CD4-positive, alpha-beta T cell (primary cell): ENCODE measurements around the gene PLP1. TPM values are rescaled to one million over a fixed set of nuclear protein-coding genes. Genes with fewer than 3 reads are reported as not detected.
"Not testable (repeated sequence)": the region's sequence is repeated elsewhere in the genome, so short reads cannot be mapped to it uniquely, and the experiment has no call there.

ENCODE experiments used
- ATAC-seq: fragments of 200-7000 bp; cut with Tn5 transposase; one replicate; pipeline ENCODE4 v1.10.0; 2022; ENCODE audit warnings: mild to moderate bottlenecking; ENCODE audit not compliant: poor library complexity
- CTCF ChIA-PET: fragments of 350-600 bp; sonication (Branson Sonifier 250); formaldehyde crosslinking; loops from one replicate; lab custom pipeline; 2021; ENCODE audit warnings: antibody characterized with exemption, inconsistent platforms; lab: Charles Lee
- POLR2A ChIA-PET: fragments of 350-600 bp; sonication (Branson Sonifier 250); formaldehyde crosslinking; loops from one replicate; lab custom pipeline; 2021; ENCODE audit warnings: antibody characterized with exemption, inconsistent platforms; lab: Charles Lee
- DNase-seq, 14 experiments: peaks; one replicate each; pipeline ENCODE4 v3.0.0-alpha.2; 2013 to 2020; ENCODE audit warnings: mixed read lengths in 2 of 14
- H3K27ac ChIP-seq, 2 donors: one replicate each; pipeline versions ENCODE4 v1.5.1 to v1.7.0; 2013; ENCODE audit warnings: low read length in 2 of 2, low read depth in 1 of 2, mild to moderate bottlenecking in 1 of 2
- H3K27me3 ChIP-seq, 2 experiments: 1 replicate in 1 of 2; 2 replicates in 1 of 2; pipeline versions ENCODE4 v1.6.1 to v1.7.0; 2013; ENCODE audit warnings: low read length in 2 of 2, control low read depth in 1 of 2, mild to moderate bottlenecking in 1 of 2, moderate library complexity in 1 of 2; ENCODE audit not compliant: insufficient read depth in 2 of 2, control insufficient read depth in 1 of 2
- H3K36me3 ChIP-seq: one replicate; pipeline ENCODE4 v1.6.1; 2013; ENCODE audit warnings: low read length, control low read depth; ENCODE audit not compliant: insufficient read depth
- H3K4me1 ChIP-seq: one replicate; pipeline ENCODE4 v1.6.1; 2013; ENCODE audit warnings: low read length, control low read depth; ENCODE audit not compliant: insufficient read depth
- H3K4me3 ChIP-seq: one replicate; pipeline ENCODE4 v1.5.1; 2013; ENCODE audit warnings: mild to moderate bottlenecking, low read length, moderate library complexity
- H3K9me3 ChIP-seq, 2 experiments: 1 replicate in 1 of 2; 2 replicates in 1 of 2; pipeline versions ENCODE4 v1.6.1 to v1.7.0; 2013; ENCODE audit warnings: low read length in 2 of 2, mild to moderate bottlenecking in 2 of 2, control low read depth in 1 of 2, moderate library complexity in 1 of 2; ENCODE audit not compliant: control insufficient read depth in 1 of 2, insufficient read depth in 1 of 2
- H3K27ac Mint-ChIP-seq: one replicate; pipeline ENCODE4 v1.8.0; 2020; ENCODE audit warnings: mixed read lengths
- H3K27me3 Mint-ChIP-seq: one replicate; pipeline ENCODE4 v1.8.0; 2021; ENCODE audit warnings: mixed read lengths
- H3K36me3 Mint-ChIP-seq: one replicate; pipeline ENCODE4 v1.8.0; 2021; ENCODE audit warnings: low read depth, mixed read lengths
- H3K4me1 Mint-ChIP-seq: one replicate; pipeline ENCODE4 v1.8.0; 2021; ENCODE audit warnings: low read depth, mixed read lengths
- H3K4me3 Mint-ChIP-seq: one replicate; pipeline ENCODE4 v1.8.0; 2020; ENCODE audit warnings: mild to moderate bottlenecking, mixed read lengths
- H3K9me3 Mint-ChIP-seq: one replicate; pipeline ENCODE4 v1.8.0; 2020; ENCODE audit warnings: mixed read lengths
- intact Hi-C, 2 experiments: fragments of 100-400 bp; cut with DNase I in 1 of 2; cut with micrococcal nuclease in 1 of 2; formaldehyde crosslinking; loops; one replicate each; pipeline versions ENCODE4 v1.15.1 to v1.9.0; 2023 to 2025; cut with DNase I, micrococcal nuclease
- total RNA-seq, 174 experiments: library from RNA in 2 of 174; stranded (reverse) in 2 of 174; gene quantifications; one replicate each; pipeline ENCODE4 v1.2.3 and lab custom pipeline; 2021 to 2026
- TF ChIP-seq, protein P1 (sequence below): fragments of 200-600 bp; IDR thresholded peaks from one replicate; pipeline ENCODE4 v1.8.0; 2022; ENCODE audit warnings: antibody characterized with exemption, mild to moderate bottlenecking

Gene PLP1
- total RNA-seq, 2 experiments from 2014 or later = not detected

DNA sequence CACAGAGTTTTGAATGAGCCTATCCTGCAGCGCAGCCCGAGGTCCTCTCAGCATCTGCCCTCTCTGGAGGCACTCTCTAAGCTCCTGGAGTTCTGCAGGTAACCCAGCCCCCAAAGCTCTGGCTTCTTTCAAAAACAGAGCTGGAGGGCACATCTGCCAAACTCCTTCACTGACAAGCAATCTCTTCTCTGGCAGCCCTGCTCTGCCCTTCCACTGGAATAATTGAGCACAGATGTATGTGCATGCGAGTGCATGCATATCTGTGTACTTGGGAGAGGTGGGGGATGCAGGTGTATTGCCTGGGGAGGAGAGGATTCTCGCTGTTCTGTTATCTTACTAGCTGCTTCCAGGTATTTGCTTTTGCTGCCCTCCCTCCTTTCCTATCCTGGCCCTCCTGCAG, 22.2 kb upstream of the PLP1 start:
- H3K9me3 ChIP-seq = no peaks in the 10 kb centered on the region
- DNase-seq (no peak), ATAC-seq (no peak)
- no peaks in the 10 kb centered on the region for H3K36me3 Mint-ChIP-seq
- H3K36me3 ChIP-seq = no peaks in the 10 kb centered on the region
- no peak overlapping the region for H3K4me3 Mint-ChIP-seq
- H3K27ac Mint-ChIP-seq = no peak overlapping the region
- H3K27ac ChIP-seq = no peak overlapping the region
- H3K27me3 Mint-ChIP-seq = no peaks in the 10 kb centered on the region
- H3K9me3 Mint-ChIP-seq = peaks cover 3% of the 10 kb centered on the region
- TF ChIP-seq, protein P1, sequence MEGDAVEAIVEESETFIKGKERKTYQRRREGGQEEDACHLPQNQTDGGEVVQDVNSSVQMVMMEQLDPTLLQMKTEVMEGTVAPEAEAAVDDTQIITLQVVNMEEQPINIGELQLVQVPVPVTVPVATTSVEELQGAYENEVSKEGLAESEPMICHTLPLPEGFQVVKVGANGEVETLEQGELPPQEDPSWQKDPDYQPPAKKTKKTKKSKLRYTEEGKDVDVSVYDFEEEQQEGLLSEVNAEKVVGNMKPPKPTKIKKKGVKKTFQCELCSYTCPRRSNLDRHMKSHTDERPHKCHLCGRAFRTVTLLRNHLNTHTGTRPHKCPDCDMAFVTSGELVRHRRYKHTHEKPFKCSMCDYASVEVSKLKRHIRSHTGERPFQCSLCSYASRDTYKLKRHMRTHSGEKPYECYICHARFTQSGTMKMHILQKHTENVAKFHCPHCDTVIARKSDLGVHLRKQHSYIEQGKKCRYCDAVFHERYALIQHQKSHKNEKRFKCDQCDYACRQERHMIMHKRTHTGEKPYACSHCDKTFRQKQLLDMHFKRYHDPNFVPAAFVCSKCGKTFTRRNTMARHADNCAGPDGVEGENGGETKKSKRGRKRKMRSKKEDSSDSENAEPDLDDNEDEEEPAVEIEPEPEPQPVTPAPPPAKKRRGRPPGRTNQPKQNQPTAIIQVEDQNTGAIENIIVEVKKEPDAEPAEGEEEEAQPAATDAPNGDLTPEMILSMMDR = no peak
- no peaks in the 10 kb centered on the region for H3K4me1 Mint-ChIP-seq
- no peaks in the 10 kb centered on the region for H3K27me3 ChIP-seq
- H3K4me1 ChIP-seq = no peaks in the 10 kb centered on the region
- ChIA-PET POLR2A (no interaction called here), CTCF (no interaction called here)
- intact Hi-C loops = no loop called here
- H3K4me3 ChIP-seq = no peak overlapping the region

DNA sequence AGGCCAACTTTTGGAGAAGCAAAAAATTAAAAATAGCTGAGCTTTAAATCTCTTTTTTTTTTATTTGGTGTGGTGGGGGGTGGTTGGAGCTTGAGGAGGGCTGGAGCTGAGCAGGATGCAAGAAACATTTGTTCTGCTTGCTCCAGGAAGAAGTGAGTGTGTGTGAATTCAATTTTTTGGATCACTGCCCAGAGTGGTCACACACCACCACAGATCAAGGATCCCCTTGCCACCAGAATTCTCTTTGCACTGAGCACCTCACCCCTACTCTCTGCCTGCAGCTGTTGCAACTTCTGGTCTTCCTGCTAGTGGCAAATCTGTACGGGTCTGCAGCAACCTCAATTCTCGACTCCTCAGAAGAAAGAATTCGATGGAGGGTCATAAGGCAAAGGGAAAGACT, 19.9 kb upstream of the PLP1 start:
- Histone ChIP-seq H3K4me1 (no peaks in the 10 kb centered on the region), H3K27me3 (no peaks in the 10 kb centered on the region), H3K4me3 (no peak overlapping the region), H3K36me3 (no peaks in the 10 kb centered on the region), H3K9me3 (no peaks in the 10 kb centered on the region), H3K27ac (no peak overlapping the region)
- H3K4me3 Mint-ChIP-seq = no peak overlapping the region
- no peaks in the 10 kb centered on the region for H3K36me3 Mint-ChIP-seq
- peaks cover 3% of the 10 kb centered on the region for H3K9me3 Mint-ChIP-seq
- CTCF ChIA-PET = no interaction called here
- no peak for ATAC-seq
- intact Hi-C loops = no loop called here
- POLR2A ChIA-PET = no interaction called here
- no peak overlapping the region for H3K27ac Mint-ChIP-seq
- no peaks in the 10 kb centered on the region for H3K27me3 Mint-ChIP-seq
- no peaks in the 10 kb centered on the region for H3K4me1 Mint-ChIP-seq
- DNase-seq = no peak
- TF ChIP-seq, protein P1 = no peak

DNA sequence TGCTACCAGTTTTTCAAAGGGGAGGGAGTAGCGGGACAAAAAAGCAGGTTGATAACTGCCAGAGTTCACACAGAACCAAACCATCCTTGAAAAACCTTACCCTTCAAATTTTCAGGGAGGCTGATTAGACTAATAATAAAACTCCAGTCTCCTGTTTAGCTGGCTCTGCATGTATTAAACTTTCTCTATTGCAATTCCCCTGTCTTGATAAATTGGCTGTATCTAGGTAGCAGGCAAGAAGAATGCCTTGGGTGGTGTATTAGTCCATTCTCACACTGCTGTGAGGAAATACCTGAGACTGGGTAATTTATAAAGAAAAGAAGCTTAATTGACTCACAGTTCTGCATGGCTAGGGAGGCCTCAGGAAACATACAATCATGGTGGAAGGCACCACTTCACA, 18.1 kb upstream of the PLP1 start:
- DNase-seq (no peak), ATAC-seq (no peak)
- Mint-ChIP-seq H3K4me3 (no peak overlapping the region), H3K27me3 (no peaks in the 10 kb centered on the region), H3K4me1 (no peaks in the 10 kb centered on the region), H3K9me3 (peaks cover 3% of the 10 kb centered on the region), H3K36me3 (no peaks in the 10 kb centered on the region), H3K27ac (no peak overlapping the region)
- Histone ChIP-seq H3K4me1 (no peaks in the 10 kb centered on the region), H3K36me3 (no peaks in the 10 kb centered on the region), H3K27ac (no peak overlapping the region), H3K4me3 (no peak overlapping the region), H3K9me3 (no peaks in the 10 kb centered on the region), H3K27me3 (no peaks in the 10 kb centered on the region)
- CTCF ChIA-PET = no interaction called here
- TF ChIP-seq, protein P1 = no peak
- intact Hi-C loops = no loop called here
- POLR2A ChIA-PET = no interaction called here

DNA sequence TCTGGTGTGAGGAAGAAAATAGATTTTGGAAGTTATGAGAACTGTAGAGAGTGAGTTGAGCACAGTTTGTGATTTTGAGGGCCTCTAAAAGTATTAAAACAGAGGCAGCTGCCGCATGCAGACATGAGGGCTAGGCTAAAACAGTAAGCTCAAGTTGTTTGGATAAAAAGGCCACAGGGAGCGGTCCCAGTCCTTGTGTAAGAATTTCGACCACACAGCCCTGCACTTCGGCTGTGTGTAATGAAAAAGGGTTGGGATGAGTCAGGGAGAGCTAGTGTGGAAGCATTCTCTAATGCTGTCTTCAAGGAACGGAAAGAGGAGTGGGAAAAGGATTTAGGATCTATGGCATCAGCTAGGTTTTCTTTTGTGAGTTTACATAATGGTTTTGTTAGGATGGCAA, 13.1 kb upstream of the PLP1 start:
- ATAC-seq, intact Hi-C loops, H3K27me3 Mint-ChIP-seq, H3K4me1 Mint-ChIP-seq, H3K36me3 Mint-ChIP-seq, CTCF ChIA-PET, H3K27ac Mint-ChIP-seq, H3K4me3 ChIP-seq, H3K4me1 ChIP-seq, POLR2A ChIA-PET, H3K9me3 ChIP-seq, DNase-seq, H3K27me3 ChIP-seq, H3K27ac ChIP-seq, H3K36me3 ChIP-seq, H3K4me3 Mint-ChIP-seq, H3K9me3 Mint-ChIP-seq: not testable (repeated sequence)

DNA sequence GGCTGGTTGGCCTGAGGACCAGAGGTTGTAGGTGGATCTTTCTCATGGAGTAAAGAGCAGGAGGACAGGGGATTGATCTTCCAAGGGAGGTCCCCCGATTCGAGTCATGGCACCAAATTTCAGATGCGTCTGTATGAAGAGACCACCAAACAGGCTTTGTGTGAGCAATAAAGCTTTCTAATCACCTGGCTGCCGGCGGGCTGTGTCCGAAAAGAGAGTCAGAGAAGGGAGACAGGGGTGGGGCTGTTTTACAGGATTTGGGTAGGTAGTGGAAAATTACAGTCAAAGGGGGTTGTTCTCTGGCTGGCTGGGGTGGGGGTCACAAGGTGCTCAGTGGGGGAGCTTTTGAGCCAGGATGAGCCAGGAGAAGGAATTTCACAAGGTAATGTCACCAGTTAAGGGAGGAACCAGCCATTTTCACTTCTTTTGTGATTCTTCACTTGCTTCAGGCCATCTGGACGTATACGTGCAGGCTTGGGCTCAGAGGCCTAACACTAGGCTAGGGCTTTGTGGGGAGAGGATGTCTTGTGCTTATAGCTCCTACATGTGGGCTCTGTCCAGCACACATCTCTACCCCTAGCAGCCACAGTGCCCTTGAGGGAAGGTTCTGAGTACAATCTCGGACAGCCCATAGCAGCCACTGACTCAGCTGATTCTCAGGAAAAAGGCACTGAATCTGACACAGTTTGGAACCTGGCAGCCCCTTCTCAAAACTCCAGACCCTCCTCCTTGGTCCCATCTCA, 9.7 kb upstream of the PLP1 start:
- ATAC-seq, H3K27ac ChIP-seq, CTCF ChIA-PET, H3K4me1 ChIP-seq, H3K9me3 ChIP-seq, POLR2A ChIA-PET, intact Hi-C loops, H3K27me3 ChIP-seq, H3K4me3 ChIP-seq, DNase-seq, H3K4me3 Mint-ChIP-seq, H3K27ac Mint-ChIP-seq, H3K27me3 Mint-ChIP-seq, H3K36me3 Mint-ChIP-seq, H3K36me3 ChIP-seq, H3K4me1 Mint-ChIP-seq, H3K9me3 Mint-ChIP-seq: not testable (repeated sequence)
